GM19043 (cell line): Measurements from ENCODE around the gene TMEM108.
A peak's percentile ranks its signal among the peaks of the same experiment; 100 is the strongest.

Source experiments
- ATAC-seq: cut with Tn5 transposase; IDR thresholded peaks from one replicate; pipeline ENCODE4 v1.9.1; 2021; ENCODE audit warnings: low read depth; ENCODE audit not compliant: unreplicated experiment

The TMEM108 gene

DNA sequence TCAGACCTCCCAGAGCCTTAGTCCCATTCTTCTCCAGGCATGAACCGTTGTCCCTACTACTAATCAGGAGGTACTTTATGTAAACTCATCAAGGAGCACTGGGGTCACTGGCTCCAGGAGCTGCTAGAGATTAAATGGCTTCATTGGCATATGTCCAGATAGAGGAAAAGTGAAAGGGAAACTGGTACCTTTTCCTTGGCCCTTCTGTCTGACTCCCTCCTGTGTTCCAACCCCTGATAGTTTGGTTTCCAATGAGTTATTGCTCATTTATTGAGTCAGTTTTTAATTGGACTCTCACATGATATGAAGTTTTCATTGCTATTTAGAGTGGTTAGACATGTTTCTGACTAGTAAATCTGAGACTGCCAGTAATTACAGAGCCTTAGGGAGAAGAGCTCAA, 231.2 kb downstream of the TMEM108 start:
- ATAC-seq: no peak

DNA sequence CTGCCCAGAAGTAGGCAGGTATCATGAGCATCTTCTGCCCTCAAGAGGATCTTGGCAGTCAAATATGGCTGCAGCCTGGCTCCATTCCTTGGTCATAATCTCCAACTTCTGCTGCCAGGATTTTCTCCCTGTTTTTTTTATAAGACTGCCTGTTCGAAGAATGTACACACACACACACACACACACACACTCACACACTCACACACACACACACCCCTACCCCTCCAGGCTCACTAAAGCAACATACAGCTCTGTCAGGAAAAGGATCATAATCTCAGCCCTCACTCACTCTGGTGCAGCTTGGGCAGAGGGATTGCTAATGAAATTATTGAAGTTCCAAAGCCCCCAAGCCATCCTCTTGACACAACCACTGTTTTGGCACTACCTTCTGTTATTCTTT, 232.4 kb downstream of the TMEM108 start:
- ATAC-seq: no peak

DNA sequence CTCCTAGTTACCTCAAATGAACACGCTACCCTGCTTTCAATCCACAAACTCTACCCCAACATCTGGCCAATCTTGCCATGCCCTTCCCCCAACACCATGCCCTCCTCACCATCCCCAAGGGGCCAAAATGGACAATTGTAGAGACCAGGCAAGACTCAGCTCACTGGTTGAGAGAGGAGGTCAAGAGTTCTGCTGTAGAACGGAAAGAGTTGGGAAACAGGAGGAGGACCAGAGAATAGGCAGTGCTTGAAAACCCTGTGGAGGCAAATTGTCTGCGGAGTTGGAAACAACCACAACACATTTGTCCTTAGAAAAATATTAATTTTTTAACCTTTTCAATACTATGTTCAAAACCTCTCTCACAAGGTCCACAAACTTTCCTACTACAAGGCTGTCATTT, 232.9 kb downstream of the TMEM108 start:
- no peak for ATAC-seq

DNA sequence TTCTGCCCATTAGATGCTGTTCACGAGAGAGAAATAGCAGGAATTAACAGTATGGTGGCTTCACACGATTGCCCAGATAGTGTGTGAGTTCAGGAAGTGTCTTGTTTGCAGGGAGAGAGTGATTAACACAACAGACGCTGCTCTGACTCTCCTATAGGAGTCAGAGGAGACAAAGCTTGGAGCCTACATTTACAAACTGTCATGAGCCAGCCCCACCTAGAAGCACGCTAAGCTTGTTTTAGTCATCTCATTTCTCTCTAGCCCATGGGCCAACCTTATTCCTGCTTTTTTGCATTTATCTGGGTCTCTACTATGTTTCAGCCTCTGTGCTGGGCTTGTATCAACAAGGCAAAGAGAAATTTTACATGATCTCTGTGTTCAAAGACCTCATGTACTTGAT, 233.3 kb downstream of the TMEM108 start:
- no peak for ATAC-seq

DNA sequence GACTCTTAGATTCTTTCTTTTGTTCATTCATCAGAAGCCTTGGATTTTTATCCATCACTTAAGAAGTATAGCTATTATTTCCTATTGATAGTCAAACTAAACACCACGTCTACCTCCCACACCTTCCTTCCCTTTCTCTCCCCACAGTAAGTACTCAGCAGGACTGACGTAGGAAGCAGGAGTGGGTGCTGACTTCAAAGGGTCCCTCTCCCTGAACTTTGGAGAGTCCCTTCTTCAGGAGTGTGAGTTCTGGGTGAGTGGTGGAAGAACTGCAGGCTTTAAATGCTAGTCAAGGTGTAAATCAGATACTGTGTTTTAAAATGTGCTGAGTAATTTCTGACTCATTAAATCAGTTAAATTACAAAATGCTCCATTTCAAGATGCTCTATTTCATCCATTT, 235.2 kb downstream of the TMEM108 start:
- ATAC-seq: no peak

DNA sequence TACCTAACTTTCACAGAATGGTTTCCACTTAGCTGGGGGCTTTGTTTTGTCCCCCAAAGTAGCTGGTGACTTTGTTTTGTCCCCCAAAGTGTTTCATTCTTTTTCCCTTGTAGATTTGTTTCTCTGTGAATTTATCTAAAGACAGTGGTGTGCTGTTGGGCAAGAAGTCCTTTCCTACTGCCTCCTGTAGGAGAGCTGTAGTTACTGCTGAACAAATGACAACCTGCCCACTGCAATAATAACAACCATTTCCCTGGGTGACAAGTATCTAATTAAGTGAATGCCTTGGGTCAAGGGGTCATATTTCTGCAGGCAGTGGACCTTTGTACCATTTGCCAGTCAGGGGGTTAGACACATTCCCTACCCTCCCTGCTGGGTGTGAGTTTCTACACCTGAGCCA, 236.3 kb downstream of the TMEM108 start:
- no peak for ATAC-seq

DNA sequence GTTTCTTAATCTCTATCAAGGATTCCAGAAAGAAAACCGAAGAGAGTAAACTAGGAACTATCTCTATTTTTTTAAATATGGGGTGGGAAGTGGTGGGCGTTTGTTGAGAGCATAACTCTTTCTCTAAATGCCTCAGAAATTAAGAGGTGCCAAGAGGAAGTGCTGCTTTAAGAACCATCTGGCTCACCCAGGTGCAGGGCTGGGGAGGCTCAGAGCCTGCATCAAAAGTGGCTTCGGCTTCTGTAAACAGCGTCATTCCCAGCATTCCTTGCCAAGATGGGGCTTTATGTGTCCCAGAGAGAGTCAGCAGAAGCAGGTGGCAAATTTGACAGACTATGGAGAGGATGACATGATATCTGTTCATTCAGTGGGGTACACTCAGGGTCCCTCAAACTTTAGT, 238.4 kb downstream of the TMEM108 start:
- ATAC-seq: no peak

DNA sequence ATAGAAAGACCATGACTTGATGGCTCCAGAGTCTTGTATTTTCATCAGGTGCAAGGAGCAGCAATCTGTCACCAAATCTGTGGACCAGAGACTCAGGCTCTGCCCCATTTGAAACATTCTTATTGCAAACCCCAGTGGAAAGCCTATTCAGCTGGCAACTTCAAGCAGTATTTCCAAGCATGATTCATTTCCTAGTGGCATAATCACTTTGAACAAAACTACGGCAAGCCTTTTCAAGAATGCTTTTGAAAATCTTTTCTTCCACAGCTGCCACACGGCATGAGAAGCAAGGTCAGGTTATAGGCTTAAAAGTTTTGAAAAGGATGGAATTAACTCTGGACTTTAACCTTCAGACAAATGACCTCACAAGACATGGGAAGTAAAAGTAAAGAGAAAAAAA, 239.6 kb downstream of the TMEM108 start:
- ATAC-seq: no peak

DNA sequence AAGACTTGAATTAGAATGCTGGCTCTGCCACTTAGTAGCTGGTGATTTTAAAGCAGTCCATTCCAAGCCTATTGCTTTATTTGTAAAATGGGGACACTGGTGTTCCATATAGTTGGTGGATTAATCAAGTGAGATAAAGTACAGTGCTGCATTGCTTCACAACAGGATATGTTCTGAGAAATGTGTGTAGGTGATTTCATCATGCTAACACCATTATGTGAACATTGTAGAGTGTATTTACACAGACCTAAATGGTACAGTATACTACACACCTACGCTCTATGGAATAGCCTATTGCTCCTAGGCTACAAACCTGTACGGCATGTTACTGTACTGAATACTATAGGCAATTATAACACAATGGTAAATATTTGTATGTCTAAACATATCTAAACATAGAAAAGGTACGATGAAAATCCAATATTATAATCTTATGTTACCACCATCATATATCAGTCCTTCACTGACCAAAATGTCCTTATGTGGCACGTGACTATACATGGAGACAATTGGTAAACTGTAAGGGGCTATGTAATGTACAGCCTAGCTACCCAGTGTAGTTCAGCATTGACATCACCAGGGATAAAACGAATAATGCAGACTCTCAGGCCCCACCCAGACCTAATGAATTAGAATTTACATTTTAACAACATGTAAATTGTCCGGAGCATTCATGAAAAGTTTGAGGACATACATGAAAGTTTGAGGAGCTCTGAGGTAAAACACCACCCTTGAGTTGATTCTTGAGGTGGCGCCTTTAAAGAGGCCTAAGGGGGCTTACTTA, 240.3 kb downstream of the TMEM108 start:
- no peak for ATAC-seq

DNA sequence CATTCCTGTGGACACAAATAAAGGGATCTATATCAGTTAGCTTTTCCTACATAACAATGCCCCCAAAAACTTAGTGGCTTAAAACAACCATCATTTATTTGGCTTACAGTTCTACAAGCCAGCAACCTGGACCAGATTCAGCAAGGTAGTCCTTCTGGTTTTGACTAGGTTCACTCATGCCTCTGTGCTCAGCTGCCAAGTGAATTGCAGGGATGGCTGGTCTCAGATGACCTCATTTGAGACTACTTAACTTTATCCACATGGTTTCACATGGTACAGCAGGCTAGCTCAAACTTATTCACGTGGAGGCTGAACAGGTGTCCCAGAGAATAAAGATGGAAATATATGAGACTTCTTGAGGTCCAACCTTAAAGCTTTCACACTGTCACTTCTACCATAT, 242.4 kb downstream of the TMEM108 start:
- no peak for ATAC-seq

DNA sequence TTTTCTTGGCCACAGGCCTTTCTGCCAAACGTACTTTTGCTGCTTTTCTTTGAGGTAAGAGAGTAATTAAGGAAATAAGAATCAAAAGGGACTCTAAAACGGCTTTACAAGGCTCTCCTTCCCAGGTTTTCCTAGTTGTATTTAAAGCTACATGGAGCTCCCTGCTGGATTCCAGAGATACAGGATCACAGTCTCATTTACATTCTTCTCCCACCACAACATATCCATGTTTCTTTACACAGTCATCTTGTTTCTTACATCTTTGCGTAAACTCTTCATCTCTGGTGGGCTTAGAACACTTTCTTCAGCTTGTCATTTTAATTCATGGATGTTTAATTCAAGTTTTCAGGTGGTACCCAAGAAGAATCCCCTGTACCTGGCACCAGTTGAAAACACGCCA, 244.0 kb downstream of the TMEM108 start:
- ATAC-seq: no peak

DNA sequence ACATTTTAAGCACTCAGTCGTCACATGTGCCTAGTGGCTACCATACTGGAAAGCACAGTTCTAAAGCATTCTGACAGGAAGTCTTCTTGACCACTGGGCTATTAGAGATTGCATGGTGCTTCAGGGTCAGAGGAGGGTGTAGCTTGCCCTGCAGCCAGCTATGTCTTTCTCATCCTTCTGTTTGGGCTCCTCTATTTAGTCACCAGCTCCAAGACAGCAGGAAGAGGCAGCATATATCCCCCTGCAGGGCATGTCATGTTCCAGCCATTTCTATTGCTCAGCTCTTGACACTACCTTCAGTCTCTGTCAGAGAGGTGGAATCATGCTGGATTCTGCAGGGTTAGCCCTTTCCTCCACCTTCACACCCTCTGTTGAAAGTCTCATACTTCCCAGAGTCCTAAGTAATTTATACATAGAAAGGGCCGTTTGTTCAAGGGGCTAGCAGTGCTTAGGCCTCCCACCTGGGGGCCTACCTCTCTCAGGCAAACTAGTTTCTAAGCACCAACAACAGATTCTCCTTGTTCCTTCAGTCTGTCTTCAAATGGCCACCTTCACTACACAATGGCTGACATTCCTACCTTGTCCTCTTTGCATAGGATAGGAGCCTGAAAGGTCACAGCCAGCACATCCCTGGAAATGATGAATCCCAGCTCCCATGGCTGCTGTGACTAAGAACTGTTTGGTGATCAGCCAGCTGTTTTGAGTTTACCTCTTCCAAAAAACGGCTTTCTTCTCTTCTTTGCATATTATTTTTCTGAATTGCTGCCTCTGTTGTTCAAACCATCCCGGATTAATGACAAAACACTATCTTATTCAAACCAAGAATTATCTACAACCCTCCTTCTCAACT, 246.0 kb downstream of the TMEM108 start:
- no peak for ATAC-seq

DNA sequence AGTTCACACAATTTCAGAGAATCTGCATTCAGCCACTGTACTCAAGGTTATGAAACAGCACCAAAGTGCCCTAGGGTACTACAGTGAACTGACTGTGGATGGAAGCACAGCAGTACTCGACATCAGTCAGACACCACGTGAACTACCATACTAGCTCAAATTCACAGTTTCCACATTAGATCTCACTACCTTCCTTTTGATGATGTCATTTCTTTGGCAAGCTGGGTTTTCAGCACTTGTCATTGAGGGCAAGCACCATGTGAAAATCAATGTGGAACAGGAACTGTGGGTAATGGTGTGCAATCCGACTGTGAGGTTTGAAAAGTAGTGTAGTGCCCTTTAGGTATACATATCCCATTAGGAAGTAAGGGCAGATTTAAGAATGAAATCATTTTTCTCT, 251.1 kb downstream of the TMEM108 start:
- ATAC-seq: no peak

DNA sequence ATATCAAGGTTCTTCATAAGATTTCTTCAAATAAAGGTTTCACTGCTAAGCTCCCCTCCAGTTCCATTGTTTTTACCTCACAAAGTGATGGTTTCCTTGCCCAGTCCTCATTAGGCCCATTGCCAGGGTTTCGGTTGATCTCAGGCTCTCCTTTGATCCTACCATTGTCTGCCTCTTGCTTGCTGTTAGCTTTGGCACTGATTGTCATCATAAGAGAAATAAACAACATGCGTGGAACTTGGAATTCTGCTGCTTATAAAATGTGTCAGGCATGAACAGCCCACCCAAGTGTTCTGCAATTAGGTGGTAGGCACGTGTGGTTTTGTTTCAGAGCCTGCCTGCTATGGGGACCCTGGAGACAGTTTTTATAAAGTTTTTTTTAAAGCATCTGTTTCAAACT, 254.1 kb downstream of the TMEM108 start:
- ATAC-seq: no peak

DNA sequence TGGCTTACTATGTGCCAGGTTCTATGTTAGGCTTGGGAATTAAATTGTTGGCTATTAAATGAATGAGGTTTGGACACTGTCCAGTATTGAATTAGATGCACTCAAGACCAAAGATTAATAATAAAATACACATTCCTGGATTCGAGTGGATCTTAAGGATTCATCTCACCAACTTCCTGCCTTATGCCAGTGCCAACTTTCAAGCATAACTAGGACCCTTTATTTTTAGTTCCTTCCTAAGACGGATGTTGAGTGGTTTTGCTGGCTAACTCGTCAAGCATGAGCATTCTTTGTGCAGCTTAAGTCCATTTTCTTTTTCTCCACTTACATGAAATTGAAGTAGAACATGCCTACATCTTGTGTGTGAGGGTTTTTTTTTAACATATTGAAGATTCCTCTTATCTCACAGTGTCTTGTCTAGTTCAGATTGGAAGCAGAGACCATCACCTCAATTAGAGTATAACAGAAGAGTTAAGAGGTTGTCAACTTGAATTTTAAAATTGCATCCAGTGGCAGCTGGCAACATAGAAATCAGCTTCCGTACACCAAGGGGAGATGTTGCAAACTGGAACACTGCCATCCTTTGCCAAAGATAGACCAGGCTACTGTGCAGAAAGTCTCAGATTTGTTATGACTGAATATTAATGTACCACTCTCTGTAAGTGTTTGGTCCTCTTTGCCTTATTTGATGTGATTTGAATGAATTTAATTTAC, 255.4 kb downstream of the TMEM108 start:
- ATAC-seq: no peak

DNA sequence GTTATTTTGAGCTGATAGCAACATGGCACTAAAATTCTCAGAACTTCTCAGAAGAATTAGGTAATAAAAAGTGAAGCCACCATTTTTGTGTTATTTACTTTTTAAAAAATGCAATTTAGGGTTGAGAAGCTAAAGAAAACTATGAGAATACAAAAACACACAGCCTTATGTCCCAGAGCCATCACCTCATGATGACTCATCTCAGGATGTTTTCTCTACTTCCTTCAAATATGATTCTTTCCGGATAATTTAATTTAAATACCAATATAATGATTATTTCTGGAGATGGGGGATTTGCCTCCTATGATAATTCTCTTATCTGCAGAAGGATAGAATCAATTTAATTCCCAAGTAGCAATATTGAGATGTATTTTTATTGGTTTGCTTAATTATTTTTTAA, 256.1 kb downstream of the TMEM108 start:
- ATAC-seq: no peak

DNA sequence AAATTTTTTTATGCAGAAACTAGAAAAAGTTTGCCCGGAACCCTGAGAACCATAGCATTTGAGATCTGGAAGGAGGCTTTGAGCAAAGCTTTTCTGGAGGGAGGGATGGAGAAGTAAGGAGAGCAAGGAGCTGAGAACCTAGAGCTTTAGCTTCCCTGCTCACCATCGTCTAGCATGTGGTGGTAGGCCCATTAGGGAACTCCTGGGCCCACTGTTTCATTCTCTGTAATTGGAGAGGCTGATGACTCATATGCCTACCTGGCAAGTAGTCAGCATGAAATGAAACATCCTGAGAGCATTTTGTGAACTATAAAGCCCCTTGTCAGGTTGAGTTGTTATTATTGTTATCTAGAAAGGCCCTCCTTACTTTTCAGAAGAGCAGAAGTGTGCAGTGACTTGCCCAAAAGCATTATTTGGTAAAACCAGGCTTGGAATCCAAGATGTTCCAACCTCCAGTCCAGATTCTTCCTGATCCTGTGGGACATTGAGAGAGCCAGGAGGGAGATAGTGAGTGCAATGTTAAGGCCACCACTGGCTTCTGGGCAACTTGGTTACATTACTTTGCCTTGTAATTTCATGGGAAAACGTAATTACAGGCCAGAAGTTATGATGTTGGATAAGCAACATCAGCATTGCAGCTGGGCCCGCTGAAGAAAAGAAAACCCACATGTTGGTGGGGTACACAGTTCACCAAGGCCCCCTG, 257.2 kb downstream of the TMEM108 start:
- ATAC-seq: peak; percentile 63

DNA sequence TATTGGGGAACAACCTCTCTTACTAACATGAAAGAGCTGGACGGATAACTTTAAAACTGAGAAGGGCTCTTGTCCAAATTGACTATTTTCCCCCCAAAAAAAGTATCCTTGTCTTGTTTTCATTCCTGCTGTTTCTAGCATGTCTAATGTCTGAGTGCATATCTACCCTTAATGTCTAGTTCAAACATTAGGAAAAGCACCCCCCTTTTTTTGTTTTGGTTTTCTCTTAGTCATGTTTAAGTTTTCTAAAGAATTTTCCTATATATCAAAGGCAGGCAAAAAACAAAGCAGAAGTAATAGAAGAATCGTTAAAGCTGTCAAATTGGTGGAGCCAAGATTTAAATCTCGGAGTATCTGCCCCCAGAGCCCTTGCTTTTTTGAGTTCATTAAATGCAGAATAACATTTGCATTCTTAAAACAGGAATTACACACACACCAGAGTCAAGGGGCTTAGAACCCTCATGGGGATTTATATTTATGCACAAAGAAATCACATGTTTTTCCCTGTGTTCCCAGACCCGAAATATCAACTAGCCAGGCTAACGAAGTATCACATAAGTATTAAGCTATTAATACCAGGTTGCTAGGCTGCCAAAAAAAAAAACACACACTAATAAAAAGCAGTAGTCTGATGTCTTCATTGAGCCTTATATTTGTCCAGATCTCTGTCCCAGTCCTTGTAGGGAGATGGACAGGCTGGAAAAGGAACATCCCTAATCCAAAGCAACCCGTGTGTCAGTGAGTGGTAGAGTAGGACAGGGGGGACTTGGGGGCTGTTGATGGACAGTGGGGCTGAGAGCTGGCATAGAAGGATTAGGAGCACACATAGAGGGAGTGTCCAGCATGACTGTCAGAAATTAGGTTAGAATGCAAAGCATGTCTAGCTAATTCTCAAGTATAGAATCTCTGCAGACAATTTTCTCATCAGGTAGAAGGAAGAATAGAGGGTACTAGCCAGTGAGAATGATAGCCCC, 258.0 kb downstream of the TMEM108 start:
- ATAC-seq: no peak

DNA sequence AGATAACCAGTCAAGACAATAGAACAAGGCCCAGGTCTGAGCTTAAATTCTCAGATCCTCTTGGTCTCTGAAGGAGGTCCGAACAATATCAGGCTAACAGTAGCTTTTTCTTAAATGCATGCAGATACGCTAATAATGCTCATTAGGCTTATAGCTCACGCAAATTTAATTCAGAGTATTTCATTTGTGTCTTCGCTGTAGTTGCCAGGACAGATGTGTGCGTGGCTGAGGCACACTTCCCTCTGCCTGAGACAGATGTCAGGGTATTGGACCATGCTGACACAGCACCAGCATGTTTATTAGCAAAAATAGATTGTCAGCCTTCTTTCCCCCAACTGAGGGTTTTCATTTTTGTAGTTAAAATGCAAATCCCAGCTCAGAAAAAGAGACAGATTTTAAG, 258.8 kb downstream of the TMEM108 start:
- ATAC-seq: no peak

DNA sequence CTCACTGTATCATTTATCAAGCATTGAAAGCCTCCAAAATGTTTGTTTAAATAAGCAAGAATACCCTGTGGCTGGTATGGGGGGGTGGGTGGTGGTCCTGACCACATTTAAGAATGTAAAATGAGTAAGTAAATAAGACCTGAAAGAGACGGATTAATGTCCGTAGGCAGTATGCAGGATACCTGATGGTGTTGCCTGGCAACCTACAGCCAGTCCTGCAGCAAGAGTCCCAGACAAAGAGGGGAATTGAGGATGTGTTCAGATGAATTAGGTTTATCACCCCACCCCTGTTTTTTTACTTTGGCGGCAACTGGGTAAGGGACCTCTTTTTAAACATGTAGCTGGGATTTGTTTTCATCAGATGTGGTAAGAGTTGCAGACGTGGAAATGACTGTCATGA, 261.9 kb downstream of the TMEM108 start:
- no peak for ATAC-seq
